Activated T-cell treated with anti-CD3 and anti-CD28 coated beads for 4 hours (primary cell): ENCODE results near the gene ATP5MK.
"Not testable (repeated sequence)": the region's sequence is repeated elsewhere in the genome, so short reads cannot be mapped to it uniquely, and the experiment has no call there.

ENCODE experiments used
- DNase-seq: peaks from one replicate; pipeline ENCODE4 v3.0.0-alpha.2; 2020

The ATP5MK gene

DNA sequence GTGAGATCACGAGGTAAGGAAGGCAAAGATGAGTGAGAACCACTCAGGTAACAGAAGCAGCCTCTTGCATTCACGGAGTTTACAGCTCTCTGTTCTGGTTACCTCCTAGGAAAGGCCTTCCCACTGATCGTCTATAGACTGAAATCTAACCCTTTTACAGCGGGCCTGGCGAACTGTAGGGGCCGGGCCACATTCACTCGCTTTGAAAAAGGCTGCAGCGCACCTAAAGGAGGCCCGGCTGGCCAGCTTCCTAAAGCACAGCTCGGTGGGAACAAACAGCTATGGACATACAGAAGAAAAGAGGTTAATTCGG, 565 bp downstream of the ATP5MK start:
- DNase-seq: no peak

DNA sequence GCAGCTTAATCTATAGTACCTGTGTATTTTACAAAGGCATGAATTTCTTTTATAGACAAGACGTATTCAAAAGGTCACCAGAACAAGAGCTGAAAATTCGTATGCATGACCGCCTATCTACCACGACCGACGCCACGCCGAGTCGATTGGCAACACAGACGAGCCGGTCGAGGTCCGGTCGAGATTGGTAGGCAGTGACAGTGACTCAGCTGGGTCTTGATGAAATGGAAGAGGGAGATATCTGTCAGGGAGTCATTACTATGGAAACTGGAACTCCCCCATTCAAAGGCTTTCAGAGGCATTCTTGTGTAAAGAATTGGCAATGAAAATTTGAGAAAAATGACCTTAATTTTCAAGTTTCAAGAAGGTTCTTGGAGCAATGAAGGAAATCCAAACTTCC, 2.1 kb downstream of the ATP5MK start:
- DNase-seq: no peak

DNA sequence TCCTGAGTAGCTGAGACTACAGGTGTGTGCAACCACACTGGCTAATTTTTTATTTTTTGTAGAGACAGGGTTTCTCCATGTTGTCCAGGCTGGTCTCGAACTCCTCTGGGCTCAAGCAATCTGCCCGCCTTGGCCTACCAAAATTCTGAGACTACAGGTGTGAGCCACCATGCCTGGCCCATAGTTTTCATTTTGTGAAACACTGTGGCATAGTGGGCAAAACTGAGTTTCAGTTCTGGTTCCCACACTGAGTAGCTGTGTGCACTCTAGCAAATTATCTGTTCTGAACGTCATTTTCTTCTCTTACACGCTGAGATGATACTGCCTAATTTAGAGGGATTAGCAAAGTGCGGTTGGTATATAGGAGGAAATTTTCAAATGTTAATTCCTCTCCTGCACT, 13.5 kb downstream of the ATP5MK start:
- DNase-seq: no peak

DNA sequence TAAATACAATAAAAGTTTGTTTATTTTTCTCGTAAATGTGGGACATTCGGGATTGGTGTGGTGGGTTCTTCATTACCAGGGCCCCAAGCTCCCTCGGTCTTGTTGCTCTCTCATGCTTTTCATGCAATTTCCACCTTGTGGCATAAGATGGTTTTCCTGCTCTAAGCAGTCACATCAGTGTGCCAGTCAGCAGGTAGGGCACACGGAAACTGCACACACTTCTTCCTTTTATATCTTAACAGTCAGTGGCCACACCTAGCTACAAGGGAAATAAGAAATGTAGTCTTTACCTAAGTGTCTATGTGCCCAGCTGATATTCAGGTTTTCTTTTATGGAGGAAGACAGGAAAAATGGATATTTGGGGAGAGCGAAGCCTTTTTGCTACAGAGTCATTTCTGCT, 22.0 kb downstream of the ATP5MK start:
- DNase-seq: no peak

- DNase-seq: no peak
Measured at GRCh38 chr10:103373544-103373943, 22.7 kb downstream of the ATP5MK start.

DNA sequence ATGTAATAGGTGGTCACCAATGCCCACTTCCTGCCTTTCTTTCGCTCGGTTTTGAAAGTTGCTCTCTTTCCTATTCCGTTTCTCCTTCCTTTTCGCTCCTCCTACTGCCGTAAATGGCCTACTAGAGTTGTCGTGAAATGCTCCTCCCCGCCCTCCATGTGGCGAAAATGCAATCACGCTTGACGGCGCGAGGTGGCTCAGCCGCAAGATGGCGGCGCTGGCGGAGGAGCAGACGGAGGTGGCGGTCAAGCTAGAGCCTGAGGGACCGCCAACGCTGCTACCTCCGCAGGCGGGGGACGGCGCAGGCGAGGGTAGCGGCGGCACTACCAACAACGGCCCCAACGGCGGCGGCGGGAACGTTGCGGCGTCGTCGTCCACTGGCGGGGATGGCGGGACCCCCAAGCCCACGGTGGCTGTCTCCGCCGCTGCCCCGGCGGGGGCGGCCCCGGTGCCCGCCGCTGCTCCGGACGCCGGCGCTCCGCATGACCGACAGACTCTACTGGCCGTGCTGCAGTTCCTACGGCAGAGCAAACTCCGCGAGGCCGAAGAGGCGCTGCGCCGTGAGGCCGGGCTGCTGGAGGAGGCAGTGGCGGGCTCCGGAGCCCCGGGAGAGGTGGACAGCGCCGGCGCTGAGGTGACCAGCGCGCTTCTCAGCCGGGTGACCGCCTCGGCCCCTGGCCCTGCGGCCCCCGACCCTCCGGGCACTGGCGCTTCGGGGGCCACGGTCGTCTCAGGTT, 28.3 kb downstream of the ATP5MK start, which contains the start of gene TAF5:
TAF5 (plus strand) TSS at position 195 of the 737 bp plus-strand sequence; CDS start at position 209, 14 bp downstream.
- DNase-seq: peak; percentile 83

DNA sequence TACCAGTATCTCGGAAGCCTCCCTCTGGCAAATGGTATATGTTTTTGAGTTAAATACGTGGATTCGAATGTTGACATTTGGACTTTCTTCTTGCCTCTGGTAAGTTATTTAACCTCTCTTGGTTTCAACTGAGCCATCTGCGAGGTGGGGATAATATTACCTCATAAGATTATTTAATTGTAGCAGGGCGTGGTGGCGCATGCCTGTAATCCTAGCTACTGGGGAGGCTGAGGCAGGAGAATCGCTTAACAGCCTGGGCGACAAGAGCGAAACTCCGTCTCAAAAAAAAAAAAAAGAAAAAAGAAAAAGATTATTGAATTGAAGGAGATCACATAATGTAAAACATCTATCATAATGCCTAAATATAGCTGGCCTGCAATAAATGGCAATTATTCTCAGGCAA, 28.9 kb downstream of the ATP5MK start:
- no peak for DNase-seq

GRCh38 chr10:103360791-103361190, 35.5 kb downstream of the ATP5MK start:
- not testable (repeated sequence) for DNase-seq

GRCh38 chr10:103359493-103359892, 36.8 kb downstream of the ATP5MK start:
- not testable (repeated sequence) for DNase-seq

DNA sequence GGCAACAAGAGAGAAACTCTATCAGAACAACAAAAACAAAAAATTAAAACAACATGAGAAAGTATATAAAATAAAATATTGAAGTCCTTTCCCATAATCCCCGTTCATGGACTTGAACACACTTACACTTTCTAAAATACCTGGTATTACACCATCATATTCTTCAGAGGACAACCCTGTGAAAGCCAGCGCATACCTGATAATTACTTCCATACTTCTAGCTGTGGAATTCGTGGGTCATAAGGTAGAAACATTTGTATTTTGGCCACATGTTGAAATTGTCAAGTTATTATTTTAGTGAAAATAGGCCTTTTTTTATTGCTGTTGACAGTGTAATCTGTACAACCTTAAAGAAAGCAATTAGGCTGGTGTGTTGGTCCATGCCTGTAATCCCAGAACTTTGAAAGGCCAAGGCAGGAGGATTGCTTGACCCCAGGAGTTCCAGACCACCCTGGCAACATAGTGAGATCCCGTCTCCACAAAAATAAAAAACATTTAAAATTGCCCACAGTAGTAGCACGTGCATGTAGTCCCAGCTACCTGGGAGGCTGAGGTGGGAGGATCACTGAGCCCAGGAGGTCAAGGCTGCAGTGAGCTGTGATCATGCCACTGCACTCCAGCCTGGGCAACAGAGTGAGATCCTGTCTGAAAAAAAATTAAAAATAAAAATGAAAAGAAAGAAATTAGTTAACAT, 40.2 kb downstream of the ATP5MK start:
- DNase-seq: no peak

GRCh38 chr10:103354567-103354966, 41.7 kb downstream of the ATP5MK start:
- DNase-seq: not testable (repeated sequence)

- DNase-seq: no peak
Measured at GRCh38 chr10:103353281-103353680, 43.0 kb downstream of the ATP5MK start.

DNA sequence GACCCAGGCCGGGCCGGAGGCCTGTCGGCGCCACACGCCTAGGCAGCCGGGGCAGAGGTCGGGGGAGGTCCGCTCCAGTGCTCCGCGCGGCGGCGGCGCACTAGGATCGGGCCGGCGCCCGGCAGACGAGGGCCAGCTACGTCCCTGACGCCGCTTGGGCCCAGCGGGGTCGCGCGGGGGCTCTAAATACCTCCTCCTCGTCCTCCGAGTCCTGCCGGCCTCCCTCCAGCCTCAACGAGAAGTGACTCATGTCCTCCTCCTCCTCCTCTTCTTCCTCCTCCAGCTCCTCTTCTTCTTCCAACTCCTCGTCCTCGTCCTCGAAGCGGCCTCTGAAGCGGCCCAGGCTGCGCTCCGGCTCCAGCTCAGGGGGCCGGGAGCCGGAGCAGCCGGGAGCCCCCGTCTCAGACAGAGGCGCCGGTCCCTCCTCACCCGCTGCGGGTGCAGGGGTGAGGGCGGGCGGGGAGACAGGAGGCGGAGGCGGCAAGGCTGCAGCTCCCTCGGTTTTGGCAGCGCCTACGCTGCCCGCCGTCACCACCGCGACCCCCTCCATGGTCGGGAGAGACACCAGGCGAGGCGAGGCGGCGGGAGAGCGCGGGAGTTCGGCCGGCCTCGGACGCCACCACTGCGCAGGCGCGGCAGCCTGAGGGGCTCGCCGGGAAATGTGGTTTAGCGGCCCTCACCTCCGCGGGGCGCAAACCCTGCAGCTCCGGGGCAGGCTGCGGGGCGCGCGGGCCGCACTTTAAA, 45.6 kb downstream of the ATP5MK start, which contains the start of gene PCGF6:
PCGF6 (minus strand) TSS at position 624 of the 744 bp plus-strand sequence; CDS start at position 550, 74 bp downstream.
- DNase-seq: peak; percentile 38

- DNase-seq: no peak
Measured at GRCh38 chr10:103350175-103350516, 46.1 kb downstream of the ATP5MK start.
